HG03175 (cell line): ENCODE measurements around the gene NCAPG.

Experiments
- ATAC-seq: cut with Tn5 transposase; IDR thresholded peaks from one replicate; pipeline ENCODE4 v1.9.1; 2021; ENCODE audit warnings: mild to moderate bottlenecking, moderate library complexity; ENCODE audit not compliant: unreplicated experiment

Gene NCAPG

GRCh38 chr4:17810260-17811077 lies at the start of gene NCAPG, which contains the start of gene DCAF16:
NCAPG (plus strand) TSS chr4:17810979; CDS start chr4:17811078, 99 bp downstream.
DCAF16 (minus strand) TSS chr4:17810757; CDS start chr4:17804141, 6,616 bp downstream.
- ATAC-seq, result peak; percentile 89

GRCh38 chr4:17761062-17761461 lies 49.7 kb upstream of the NCAPG start:
- no peak for ATAC-seq

DNA sequence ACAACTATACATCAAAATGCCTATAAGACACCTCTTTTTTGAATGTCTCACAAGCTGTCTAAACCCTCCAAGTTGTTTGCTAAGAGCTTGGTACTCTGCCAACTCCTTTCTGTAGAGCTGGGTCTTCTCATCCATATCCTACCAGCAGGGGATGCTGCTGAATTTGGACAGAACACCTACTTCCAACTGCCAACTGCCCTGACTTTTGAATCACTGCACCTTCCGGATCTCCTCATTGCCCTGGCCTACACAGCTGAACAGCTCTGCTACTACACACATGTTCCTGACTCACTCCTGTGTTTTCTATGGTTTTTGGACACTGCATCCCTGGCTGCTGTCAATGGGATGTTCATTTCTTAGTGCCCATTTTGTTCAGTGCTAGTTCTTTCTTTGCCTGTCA lies 48.1 kb upstream of the NCAPG start:
- no peak for ATAC-seq

GRCh38 chr4:17763416-17763815 lies 47.4 kb upstream of the NCAPG start:
- no peak for ATAC-seq

GRCh38 chr4:17763931-17764330 lies 46.8 kb upstream of the NCAPG start:
- ATAC-seq, result no peak

- no peak for ATAC-seq
These were observed 45.1 kb upstream of the NCAPG start for GRCh38 chr4:17765514-17766286.

DNA sequence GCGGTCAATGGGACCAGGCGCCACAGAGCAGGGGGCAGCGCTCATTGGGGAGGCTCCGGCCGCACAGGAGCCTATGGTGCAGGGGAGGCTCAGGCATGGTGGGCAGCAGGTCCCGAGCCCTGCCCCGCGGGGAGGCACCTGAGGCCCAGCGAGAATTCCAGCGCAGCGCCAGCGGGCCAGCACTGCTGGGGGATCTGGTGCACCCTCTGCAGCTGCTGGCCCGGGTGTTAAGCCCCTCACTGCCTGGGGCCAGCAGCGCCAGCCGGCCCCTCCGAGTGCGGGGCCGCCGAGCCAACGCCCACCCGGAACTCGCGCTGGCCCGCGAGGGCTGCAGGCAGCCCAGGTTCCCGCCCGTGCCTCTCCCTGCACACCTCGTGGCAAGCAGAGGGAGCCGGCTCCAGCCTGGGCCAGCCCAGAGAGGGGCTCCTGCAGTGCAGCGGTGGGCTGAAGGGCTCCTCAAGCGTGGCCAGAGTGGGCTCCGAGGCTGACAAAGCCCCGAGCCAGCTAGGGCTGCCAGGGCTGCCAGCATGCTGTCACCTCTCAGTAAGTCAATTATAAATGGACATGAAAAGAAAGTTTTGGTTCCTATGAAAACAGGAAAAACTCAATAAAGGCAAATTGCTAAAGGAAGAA lies 43.8 kb upstream of the NCAPG start:
- ATAC-seq, result no peak

GRCh38 chr4:17769406-17770174 lies 41.2 kb upstream of the NCAPG start:
- no peak for ATAC-seq

DNA sequence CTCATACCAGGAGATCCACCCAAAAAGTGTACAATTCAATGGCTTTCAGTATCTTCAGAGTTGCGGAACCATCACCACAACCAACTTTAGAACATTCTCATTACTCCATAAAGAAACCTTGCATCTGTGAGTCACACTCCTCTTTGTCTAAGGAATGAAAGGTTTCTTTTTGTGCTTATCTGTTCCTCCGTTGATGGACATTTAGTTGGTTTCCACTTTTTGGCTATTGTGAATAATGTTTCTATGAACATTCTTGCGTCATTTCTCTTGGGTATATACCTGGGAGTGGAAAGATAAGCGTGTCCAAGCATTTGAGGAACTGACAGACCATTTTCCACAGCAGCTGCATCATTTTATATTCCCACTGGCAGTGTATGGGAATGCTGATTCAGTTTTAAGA lies 39.9 kb upstream of the NCAPG start:
- no peak for ATAC-seq

DNA sequence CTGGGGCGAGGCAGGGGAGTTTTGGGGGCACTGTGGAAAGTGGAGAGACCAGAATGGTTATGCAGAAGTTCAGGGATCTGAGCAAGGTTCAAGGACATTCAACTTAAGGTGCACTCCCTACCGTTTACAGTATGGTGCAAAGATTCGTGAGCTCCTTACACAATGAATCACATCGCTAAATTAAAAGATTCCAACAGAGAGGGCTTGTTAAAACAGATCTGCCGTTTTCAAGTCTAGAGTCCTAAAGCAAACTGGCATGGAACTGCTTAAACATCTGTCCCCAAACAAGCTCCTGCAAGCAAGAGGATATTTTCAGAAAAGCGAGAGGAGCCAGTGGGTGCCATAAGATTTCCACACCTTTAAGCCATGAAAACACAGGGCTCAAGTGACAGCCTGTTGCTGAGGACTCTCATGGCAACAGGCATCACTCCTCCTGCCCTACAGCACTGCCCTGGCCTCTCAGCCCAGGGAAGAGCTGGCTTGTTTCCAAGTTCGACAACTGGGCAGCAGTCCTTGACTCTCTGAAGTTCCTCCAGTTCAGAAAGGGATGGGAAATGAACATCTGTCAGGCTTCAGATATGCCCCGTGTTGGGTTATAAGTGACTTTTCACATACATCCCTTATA lies 39.4 kb upstream of the NCAPG start:
- no peak for ATAC-seq

GRCh38 chr4:17773135-17773698 lies 37.6 kb upstream of the NCAPG start:
- ATAC-seq, result no peak

GRCh38 chr4:17778431-17778830 lies 32.3 kb upstream of the NCAPG start:
- no peak for ATAC-seq

GRCh38 chr4:17780501-17781299 lies 30.1 kb upstream of the NCAPG start:
- ATAC-seq, result no peak

GRCh38 chr4:17781300-17782287 lies 29.2 kb upstream of the NCAPG start, which contains the start of gene FAM184B:
FAM184B (minus strand) TSS chr4:17781621; CDS start chr4:17781299, 322 bp downstream.
- ATAC-seq, result no peak

- ATAC-seq, result no peak
These were observed 24.9 kb upstream of the NCAPG start for GRCh38 chr4:17785858-17786257.

- no peak for ATAC-seq
These were observed 24.2 kb upstream of the NCAPG start for GRCh38 chr4:17786567-17786966.

GRCh38 chr4:17787315-17787714 lies 23.5 kb upstream of the NCAPG start:
- no peak for ATAC-seq

DNA sequence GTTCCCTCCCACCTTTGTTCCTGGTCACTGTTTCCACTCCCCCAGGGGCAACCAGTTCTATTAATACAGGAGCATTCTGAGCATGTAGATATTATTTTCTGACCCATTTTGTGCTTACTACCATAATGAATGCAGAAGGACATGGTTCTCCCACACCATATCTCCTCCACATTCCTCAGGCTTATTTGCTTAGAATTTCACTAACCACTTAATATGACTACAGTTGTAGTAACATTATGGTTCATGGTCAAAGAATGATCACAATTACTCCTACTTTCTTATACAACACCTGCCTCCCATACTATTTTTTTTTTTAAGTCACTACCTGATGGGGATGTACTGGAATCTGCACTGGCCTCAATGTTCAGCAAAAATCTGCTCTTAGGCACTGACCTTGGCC lies 21.8 kb upstream of the NCAPG start:
- ATAC-seq, result no peak
